Stimulated activated CD4-positive, alpha-beta T cell treated with anti-CD3 and anti-CD28 coated beads, Interleukin-1b, Interleukin-23, amount 100 ng/mL, for 48 hours (primary cell): ENCODE data around the gene NDUFA3.

ENCODE experiments used
- DNase-seq: peaks from one replicate; pipeline ENCODE4 v3.0.0-alpha.2; 2020

The NDUFA3 gene

GRCh38 chr19:54108496-54108895 is 5.8 kb downstream of the NDUFA3 start:
- DNase-seq = no peak

- DNase-seq = no peak
These were observed 7.0 kb downstream of the NDUFA3 start for GRCh38 chr19:54109651-54110050.

- DNase-seq = peak; percentile 56
These were observed 11.9 kb downstream of the NDUFA3 start for GRCh38 chr19:54114340-54115108.

GRCh38 chr19:54115109-54116063 is 12.7 kb downstream of the NDUFA3 start, which contains the start of the genes PRPF31 and TFPT:
Gene PRPF31 (plus strand): TSS chr19:54115754. CDS start chr19:54118279, 2,525 bp downstream.
Gene TFPT (minus strand): TSS chr19:54115657. CDS start chr19:54115269, 388 bp downstream.
- peak; percentile 97 for DNase-seq

GRCh38 chr19:54121259-54121658 is 18.6 kb downstream of the NDUFA3 start:
- no peak for DNase-seq

GRCh38 chr19:54123682-54124081 is 21.0 kb downstream of the NDUFA3 start:
- no peak for DNase-seq

GRCh38 chr19:54124393-54124792 is 21.7 kb downstream of the NDUFA3 start:
- DNase-seq = no peak

GRCh38 chr19:54125713-54126112 is 23.1 kb downstream of the NDUFA3 start:
- DNase-seq = no peak

GRCh38 chr19:54127688-54128440 is 25.2 kb downstream of the NDUFA3 start:
- DNase-seq = no peak

- no peak for DNase-seq
These were observed 25.7 kb downstream of the NDUFA3 start for GRCh38 chr19:54128441-54128725.

GRCh38 chr19:54128796-54129616 is 26.4 kb downstream of the NDUFA3 start:
- no peak for DNase-seq

GRCh38 chr19:54129617-54129996 is 27.0 kb downstream of the NDUFA3 start:
- no peak for DNase-seq

- no peak for DNase-seq
These were observed 30.8 kb downstream of the NDUFA3 start for GRCh38 chr19:54133312-54133956.

GRCh38 chr19:54133957-54134590 is 31.4 kb downstream of the NDUFA3 start:
- DNase-seq = no peak

- no peak for DNase-seq
These were observed 33.6 kb downstream of the NDUFA3 start for GRCh38 chr19:54136086-54136863.

GRCh38 chr19:54136864-54137698 is 34.4 kb downstream of the NDUFA3 start:
- DNase-seq = peak; percentile 100

- peak; percentile 39 for DNase-seq
These were observed 35.2 kb downstream of the NDUFA3 start, which contains the start of gene CNOT3 for GRCh38 chr19:54137699-54138488. Gene CNOT3 (plus strand): TSS chr19:54137762. CDS start chr19:54142979, 5,217 bp downstream.
